Activated CD8-positive, alpha-beta memory T cell treated with anti-CD3 and anti-CD28 coated beads for 24 hours (primary cell): Measurements from ENCODE around the gene SLC46A1.

Source experiments
- DNase-seq: peaks from one replicate; pipeline ENCODE4 v3.0.0-alpha.2; 2020

Gene SLC46A1

DNA sequence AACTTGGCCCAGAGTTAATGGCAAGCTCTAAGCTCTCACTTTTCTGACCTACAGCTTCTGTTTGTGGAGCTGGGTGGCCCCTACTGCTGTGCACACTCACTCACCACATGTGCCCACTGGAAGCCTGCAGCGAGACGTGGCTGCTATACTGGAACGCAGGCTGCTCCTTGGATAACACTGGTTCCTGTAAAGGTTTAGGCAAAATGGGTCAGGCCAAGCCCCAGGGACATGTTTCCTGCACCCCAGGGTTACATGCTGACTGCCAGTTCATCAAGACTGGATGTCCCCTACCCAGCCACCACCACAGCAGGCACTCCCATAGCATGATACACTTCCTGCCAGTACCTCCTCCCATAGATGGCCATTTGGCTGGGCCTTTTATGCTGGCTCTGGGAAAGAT lies 57.0 kb downstream of the SLC46A1 start:
- no peak for DNase-seq

- DNase-seq: no peak
Observed at GRCh38 chr17:28347261-28347891, 58.6 kb downstream of the SLC46A1 start.

- no peak for DNase-seq
Observed at GRCh38 chr17:28346746-28347246, 59.2 kb downstream of the SLC46A1 start.

- no peak for DNase-seq
Observed at GRCh38 chr17:28346199-28346580, 59.8 kb downstream of the SLC46A1 start.

- no peak for DNase-seq
Observed at GRCh38 chr17:28345419-28346198, 60.4 kb downstream of the SLC46A1 start.
